Hepatocyte (in vitro differentiated cells): ENCODE data around the gene SLAMF7.

Experiments used
- CTCF ChIP-seq: fragments of 200-600 bp; sonication (generic); IDR thresholded peaks from 2 replicates; pipeline ENCODE4 v1.5.1; 2016; ENCODE audit warnings: antibody characterized with exemption, mild to moderate bottlenecking; ENCODE audit not compliant: poor library complexity
- EZH2 ChIP-seq: fragments of 200-600 bp; sonication (generic); IDR thresholded peaks from 2 replicates; pipeline ENCODE4 v1.6.1; 2016; ENCODE audit warnings: antibody characterized with exemption, mild to moderate bottlenecking, borderline replicate concordance
- EZH2phosphoT487 ChIP-seq: fragments of 200-600 bp; sonication (generic); IDR thresholded peaks from one replicate; pipeline ENCODE4 v1.6.1; 2018; ENCODE audit warnings: antibody characterized with exemption, mild to moderate bottlenecking, low read depth, moderate library complexity; ENCODE audit not compliant: unreplicated experiment, severe bottlenecking

- TF ChIP-seq CTCF (no peak), EZH2 (no peak), EZH2phosphoT487 (no peak)
Measured at GRCh38 chr1:160739098-160739511, at the start of gene SLAMF7.
